Psoas muscle (tissue), 8 donors: Measurements from ENCODE around the gene HERC3. TPM values are rescaled to one million over a fixed set of nuclear protein-coding genes. Genes with fewer than 3 reads are reported as not detected.

Experiments
- ATAC-seq, 4 donors: fragments of 200-7000 bp; cut with Tn5 transposase; one replicate each; pipeline ENCODE4 v1.9.1; 2020; ENCODE audit warnings: moderate library complexity in 3 of 4, mild to moderate bottlenecking in 2 of 4
- DNase-seq, 2 donors: peaks; one replicate each; pipeline ENCODE4 v3.0.0-alpha.2; 2020
- H3K27ac ChIP-seq: fragments of 200-600 bp; one replicate; pipeline ENCODE4 v1.8.0; 2022
- H3K27me3 ChIP-seq, 3 donors: fragments of 200-600 bp in 1 of 3; one replicate each; pipeline versions ENCODE4 v1.6.1 to v1.8.0; 2013 to 2022; ENCODE audit warnings: low read length in 2 of 3, mild to moderate bottlenecking in 2 of 3, moderate library complexity in 1 of 3; ENCODE audit not compliant: insufficient read depth in 3 of 3
- H3K36me3 ChIP-seq, 2 donors: fragments of 200-600 bp in 1 of 2; one replicate each; pipeline versions ENCODE4 v1.6.1 to v1.8.0; 2013 to 2022; ENCODE audit warnings: low read depth in 1 of 2, mild to moderate bottlenecking in 1 of 2, moderate library complexity in 1 of 2; ENCODE audit not compliant: insufficient read depth in 1 of 2
- H3K4me1 ChIP-seq: fragments of 200-600 bp; one replicate; pipeline ENCODE4 v1.8.0; 2022
- H3K4me3 ChIP-seq: fragments of 200-600 bp; one replicate; pipeline ENCODE4 v1.8.0; 2022; ENCODE audit warnings: mild to moderate bottlenecking
- H3K9me3 ChIP-seq: fragments of 200-600 bp; one replicate; pipeline ENCODE4 v1.8.0; 2022
- WGBS, 3 donors: extraction: QIAGEN DNeasy Blood & Tissue Kit; methylation state at CpG; one replicate each; pipeline versions ENCODE4 v1.1.6 to v1.1.7; 2013; 5-methylcytosine and 5-hydroxymethylcytosine counted together
- intact Hi-C, 2 donors: fragments of 100-400 bp; cut with DNase I; formaldehyde crosslinking; loops; one replicate each; pipeline versions ENCODE4 v1.11.0 to v1.14.2; 2022
- polyA plus RNA-seq, 3 donors: library from polyadenylated mRNA; stranded (reverse); fragments of 200-250 nt; gene quantifications; one replicate each; pipeline ENCODE4 v1.2.3, GENCODE V29; 2013
- total RNA-seq, 4 donors: library from RNA; stranded (reverse); fragmentation: NEBNext Ultra II Directional in 2 of 4; extraction: Animal tissue kit (Norgen Biotek cat#: 25700) in 2 of 4; gene quantifications; one replicate each; pipeline versions ENCODE4 v1.2.1 to v1.2.4, GENCODE V29; 2021 to 2023
- TF ChIP-seq, protein P1 (sequence below): fragments of 200-600 bp; IDR thresholded peaks from one replicate; pipeline ENCODE4 v1.8.0; 2022; ENCODE audit warnings: antibody characterized with exemption
- donor health status: healthy with polysubstance abuse.
- donor health status: DM: no; HTN: no; CAD: no; lungs with moderate emphysema.
- donor health status: Bipolar disorder and iron deficiency.
- donor health status: healthy.
- donor health status: DM: yes; HTN: yes; CAD: no.
- donor health status: DM: no; HTN: no; CAD: no.
- donor health status: DM: no; HTN: no; CAD: no.
- donor health status: DM: yes; HTN: yes; CAD: no.

The HERC3 gene
- total and polyA plus RNA-seq, 7 donors, result 9.5 to 35.8 (median 20.4) TPM

DNA sequence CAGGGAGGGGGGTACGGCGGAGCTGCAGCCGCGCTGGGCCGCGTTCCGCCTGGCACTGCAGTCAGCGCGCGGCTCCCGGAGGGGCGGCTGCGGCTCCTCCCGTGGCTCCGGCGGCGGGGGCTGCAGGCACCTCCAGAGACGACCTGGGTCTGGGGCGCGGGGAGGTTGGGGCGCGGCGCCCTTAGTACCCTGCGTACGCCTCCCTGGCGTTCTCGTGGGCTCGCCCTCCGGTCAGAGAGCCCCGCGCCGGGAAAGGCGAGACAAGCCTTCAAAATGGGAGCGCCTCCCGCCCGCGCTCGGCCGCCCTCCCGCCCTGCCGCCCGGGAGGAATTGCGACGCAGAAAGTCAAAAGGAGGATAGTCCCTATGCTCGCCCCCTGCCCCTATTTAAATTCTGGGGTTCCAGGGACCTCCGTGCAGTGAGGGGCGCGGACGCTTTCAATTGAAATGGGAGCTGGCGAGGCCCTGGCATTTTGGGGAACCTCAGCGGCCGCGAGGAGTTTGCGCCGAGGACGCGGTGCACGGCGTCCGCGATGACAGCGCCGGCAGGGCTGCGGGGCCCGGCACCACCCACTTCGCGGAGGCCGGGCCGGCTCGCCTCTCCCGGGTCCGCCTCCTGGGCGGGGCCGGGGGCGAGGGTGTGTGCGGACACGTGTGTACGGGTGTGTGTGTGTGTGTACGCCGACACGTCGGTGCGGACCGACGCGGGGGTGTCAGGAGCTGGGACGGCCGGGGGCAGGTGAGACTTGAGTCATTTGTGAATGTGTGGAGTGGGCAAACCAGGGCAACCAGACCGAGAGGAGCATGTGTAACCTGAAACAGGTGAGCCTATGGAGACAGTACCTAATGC lies 544 bp downstream of the HERC3 start:
- peaks cover 30% of the 10 kb centered on the region for H3K4me1 ChIP-seq
- 0 to 1% (median 0%) methylated on average over 63 to 89 of the region's 89 CpGs for WGBS, 3 donors
- TF ChIP-seq, protein P1, sequence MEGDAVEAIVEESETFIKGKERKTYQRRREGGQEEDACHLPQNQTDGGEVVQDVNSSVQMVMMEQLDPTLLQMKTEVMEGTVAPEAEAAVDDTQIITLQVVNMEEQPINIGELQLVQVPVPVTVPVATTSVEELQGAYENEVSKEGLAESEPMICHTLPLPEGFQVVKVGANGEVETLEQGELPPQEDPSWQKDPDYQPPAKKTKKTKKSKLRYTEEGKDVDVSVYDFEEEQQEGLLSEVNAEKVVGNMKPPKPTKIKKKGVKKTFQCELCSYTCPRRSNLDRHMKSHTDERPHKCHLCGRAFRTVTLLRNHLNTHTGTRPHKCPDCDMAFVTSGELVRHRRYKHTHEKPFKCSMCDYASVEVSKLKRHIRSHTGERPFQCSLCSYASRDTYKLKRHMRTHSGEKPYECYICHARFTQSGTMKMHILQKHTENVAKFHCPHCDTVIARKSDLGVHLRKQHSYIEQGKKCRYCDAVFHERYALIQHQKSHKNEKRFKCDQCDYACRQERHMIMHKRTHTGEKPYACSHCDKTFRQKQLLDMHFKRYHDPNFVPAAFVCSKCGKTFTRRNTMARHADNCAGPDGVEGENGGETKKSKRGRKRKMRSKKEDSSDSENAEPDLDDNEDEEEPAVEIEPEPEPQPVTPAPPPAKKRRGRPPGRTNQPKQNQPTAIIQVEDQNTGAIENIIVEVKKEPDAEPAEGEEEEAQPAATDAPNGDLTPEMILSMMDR, result no peak
- H3K27me3 ChIP-seq, result no peaks in the 10 kb centered on the region
- peaks cover 0 to 24% of the 10 kb centered on the region in 2 donors for H3K36me3 ChIP-seq
- intact Hi-C loops, result loop anchor here in 1 of 2 donors (10.0 kb wide), 1 partner anchor 62 kb away; no protein-coding TSS in a partner anchor
- H3K27ac ChIP-seq, result peak overlapping the region; percentile 98
- ATAC-seq, result peak; percentile 90 to 92 (median 92)
- peak overlapping the region; percentile 99 for H3K4me3 ChIP-seq
- peak; percentile 88 to 90 for DNase-seq
- H3K9me3 ChIP-seq, result no peaks in the 10 kb centered on the region

DNA sequence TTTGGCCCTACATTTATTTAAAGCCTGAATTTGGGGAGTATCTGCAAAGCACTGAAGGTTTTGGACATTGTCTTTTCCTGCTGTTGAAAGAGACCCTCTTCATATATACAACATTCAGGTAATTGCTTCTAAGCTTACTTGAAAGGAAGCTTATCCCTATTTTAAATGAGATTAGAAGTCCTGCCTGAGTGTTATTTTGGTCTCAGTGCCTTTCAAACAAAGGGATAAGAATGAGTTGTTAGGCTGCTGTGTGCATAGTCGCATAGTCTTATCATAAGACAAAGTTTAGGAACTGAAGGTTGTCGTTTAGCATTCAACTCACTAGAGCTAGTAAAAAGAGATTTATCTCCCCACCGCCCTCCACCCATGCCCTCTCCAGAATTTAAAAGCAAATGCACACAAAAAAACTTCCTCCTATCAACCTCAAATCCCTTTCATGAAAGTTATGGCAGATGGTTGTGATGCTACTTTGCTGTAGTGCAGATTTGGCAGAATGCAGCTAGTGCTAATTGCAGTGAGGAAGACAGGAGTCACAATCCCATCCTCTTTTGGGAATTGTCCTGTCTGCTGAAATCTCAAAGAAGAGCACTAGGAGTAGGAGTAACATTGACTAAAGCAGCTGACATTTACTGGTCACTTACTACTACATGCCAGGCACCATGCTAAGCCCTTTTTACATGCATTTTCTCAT lies 5.8 kb downstream of the HERC3 start:
- 79 to 81% (median 79%) methylated on average over 3 of the region's 3 CpGs for WGBS, 3 donors
- intact Hi-C loops, result loop anchor here in 1 of 2 donors (10.0 kb wide), 1 partner anchor 57 kb away; no protein-coding TSS in a partner anchor
- TF ChIP-seq, protein P1, result no peak
- H3K27ac ChIP-seq, result peak overlapping the region; percentile 50
- H3K9me3 ChIP-seq, result no peaks in the 10 kb centered on the region
- H3K4me3 ChIP-seq, result no peak overlapping the region
- H3K36me3 ChIP-seq, result peaks cover 0 to 28% of the 10 kb centered on the region in 2 donors
- no peaks in the 10 kb centered on the region for H3K27me3 ChIP-seq
- ATAC-seq (no peak), DNase-seq (no peak)
- peaks cover 52% of the 10 kb centered on the region for H3K4me1 ChIP-seq

DNA sequence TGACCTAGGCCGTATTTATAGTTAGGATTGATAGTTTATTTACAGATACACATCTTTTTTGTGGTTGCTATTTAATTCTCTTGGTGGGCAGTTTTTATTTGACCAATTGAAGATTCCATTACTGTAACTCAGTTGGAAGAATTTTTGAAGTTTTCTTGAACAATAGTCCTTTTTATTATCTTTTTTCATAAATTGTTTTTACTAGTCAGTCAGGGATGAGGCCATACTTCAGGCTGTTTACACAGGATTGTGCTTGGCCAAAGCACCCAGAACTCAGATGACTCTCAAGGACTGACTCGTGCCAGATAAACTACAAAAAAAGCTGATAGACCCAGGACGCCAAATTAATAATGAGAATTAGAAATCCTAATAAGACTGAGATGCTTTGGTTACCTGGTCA lies 7.0 kb downstream of the HERC3 start:
- no peak for DNase-seq
- no peaks in the 10 kb centered on the region for H3K9me3 ChIP-seq
- intact Hi-C loops, result loop anchor here in 1 of 2 donors (10.0 kb wide), 1 partner anchor 56 kb away; no protein-coding TSS in a partner anchor
- peaks cover 42% of the 10 kb centered on the region for H3K4me1 ChIP-seq
- H3K4me3 ChIP-seq, result no peak overlapping the region
- H3K27me3 ChIP-seq, result no peaks in the 10 kb centered on the region
- 39 to 61% (median 48%) methylated on average over 3 of the region's 3 CpGs for WGBS, 3 donors
- TF ChIP-seq, protein P1, result no peak
- ATAC-seq, result peak in 3 of 4 donors; percentile 51 to 78 (median 64)
- peaks cover 0 to 28% of the 10 kb centered on the region in 2 donors for H3K36me3 ChIP-seq
- H3K27ac ChIP-seq, result peak overlapping the region; percentile 50

DNA sequence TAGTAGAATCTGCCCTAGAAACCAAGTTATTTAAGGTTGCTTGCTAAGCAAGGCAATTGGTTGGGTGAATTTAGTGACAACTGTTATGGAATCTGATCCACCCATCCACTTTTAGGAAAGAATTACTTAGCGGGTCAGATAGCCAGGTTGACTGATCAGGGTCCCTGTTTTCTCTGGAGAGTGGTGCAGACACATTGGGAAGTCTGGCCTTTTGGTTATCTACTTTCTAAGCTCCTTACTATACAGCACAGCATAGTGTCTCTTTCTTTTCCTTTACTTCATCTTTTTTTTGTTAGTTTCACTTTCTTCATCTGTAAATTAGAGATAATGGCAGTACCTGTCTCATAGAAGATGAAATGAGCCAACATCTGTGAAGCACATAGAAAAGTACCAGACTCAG lies 7.4 kb downstream of the HERC3 start:
- peak overlapping the region; percentile 28 for H3K4me3 ChIP-seq
- no peaks in the 10 kb centered on the region for H3K27me3 ChIP-seq
- peak overlapping the region; percentile 50 for H3K27ac ChIP-seq
- peaks cover 42% of the 10 kb centered on the region for H3K4me1 ChIP-seq
- TF ChIP-seq, protein P1, result no peak
- WGBS, 3 donors, result 11 to 26% (median 25%) methylated on average over 1 of the region's 1 CpG
- DNase-seq, result no peak
- peaks cover 0 to 28% of the 10 kb centered on the region in 2 donors for H3K36me3 ChIP-seq
- intact Hi-C loops, result loop anchor here in 1 of 2 donors (10.0 kb wide), 1 partner anchor 55 kb away; no protein-coding TSS in a partner anchor
- no peaks in the 10 kb centered on the region for H3K9me3 ChIP-seq
- peak in 3 of 4 donors; percentile 33 to 55 (median 54) for ATAC-seq
